Measurements from ENCODE around the gene TNFRSF17.

GRCh38 chr16:12016291-12016947, 51.4 kb downstream of the TNFRSF17 start:
- TF ChIP-seq CTCF (conservative IDR thresholded peaks at IDR 0.05) (no peak), EZH2 (IDR thresholded peaks at IDR 0.05; ENCODE audit: low read depth) (no peak)
